Middle frontal gyrus (tissue), 1 donor: Measurements from ENCODE around the gene HYCC1.
"Not testable (repeated sequence)": the region's sequence is repeated elsewhere in the genome, so short reads cannot be mapped to it uniquely, and the experiment has no call there.

Experiments
- DNase-seq: peaks from one replicate; pipeline ENCODE4 v3.0.0-alpha.2; 2015; ENCODE audit warnings: low spot score; ENCODE audit errors: extremely low spot score

HYCC1 gene

DNA sequence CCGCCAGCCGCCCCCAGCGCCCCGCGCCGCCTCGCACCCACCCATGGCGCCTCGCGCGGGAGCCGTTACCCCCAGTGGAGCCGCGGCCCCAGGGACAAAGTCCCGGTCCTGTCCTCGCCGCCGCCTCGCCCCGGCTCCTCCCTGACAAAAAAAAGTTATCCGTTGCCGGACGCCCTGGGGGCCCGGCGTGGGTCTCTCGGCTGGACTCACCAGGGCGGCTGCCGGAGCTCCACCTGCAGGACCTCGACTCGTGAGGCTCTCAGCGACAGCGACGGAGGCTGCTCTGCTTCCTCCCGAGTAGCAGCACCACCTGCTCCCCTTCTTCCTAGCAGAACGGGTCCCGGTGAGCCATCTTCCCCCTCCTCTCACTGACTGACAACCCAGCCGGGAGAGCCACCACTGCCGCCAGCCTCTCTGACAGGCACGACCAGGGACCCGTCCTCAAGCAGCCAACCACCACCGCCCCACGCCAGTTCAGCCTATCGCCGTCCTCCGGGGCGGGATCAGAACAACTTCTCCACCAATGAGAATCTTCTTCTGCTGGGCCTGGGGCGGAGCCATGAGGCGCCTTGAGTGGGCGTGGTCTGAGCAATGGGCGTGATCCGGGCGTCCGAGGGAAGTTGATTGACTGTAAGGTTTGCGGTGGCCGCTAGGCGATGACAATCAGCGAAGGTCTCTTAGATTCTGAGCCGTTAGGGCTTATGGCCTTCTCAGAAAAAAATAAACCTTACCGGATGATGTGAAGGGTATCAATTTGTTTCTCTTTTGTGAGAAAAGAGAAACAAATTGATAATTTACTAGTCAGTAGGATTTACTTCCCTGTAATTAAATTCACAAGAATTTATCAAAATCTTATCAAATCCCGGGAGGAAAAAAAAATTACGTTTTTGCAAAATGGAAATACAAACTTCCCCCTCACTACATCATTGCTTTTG is at the start of gene HYCC1:
Gene HYCC1 (minus strand): TSS at position 416 of the 935 bp plus-strand sequence. CDS start 23,019 bp downstream, outside the sequence.
- DNase-seq: peak; percentile 99

DNA sequence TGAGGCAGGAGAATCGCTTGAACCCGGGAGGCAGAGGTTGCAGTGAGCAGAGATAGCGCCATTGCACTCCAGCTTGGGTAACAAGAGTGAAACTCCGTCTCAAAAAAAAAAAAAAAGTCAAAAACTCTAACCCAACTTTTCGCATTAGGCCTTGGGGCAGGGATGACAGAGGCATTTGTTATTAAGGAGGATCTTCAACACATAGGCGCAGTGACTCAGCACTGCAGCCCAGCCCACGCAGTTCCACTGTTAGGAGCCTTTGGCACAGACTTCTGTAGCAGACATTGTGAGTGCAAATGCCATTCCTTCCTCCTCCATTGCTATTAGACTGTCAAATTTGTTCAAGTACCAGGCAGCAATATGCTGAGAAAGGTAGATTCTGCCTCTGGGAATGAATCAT is 48.5 kb upstream of the HYCC1 start:
- no peak for DNase-seq

DNA sequence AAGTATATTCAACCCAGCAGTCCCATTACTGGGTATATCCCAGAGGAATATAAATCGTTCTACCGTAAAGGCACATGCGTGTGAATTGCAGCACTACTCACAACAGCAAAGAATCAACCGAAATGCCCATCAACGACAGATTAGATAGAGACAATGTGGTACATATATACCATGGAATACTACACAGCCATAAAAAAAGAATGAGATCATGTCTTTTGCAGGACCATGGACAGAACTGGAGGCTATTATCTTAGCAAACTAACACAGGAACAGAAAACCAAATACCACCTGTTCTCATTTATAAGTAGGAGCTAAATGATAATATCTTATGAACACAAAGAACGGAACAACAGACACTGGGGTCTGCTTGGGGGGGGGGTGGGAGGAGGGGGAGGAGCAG is 47.4 kb upstream of the HYCC1 start:
- DNase-seq: no peak

DNA sequence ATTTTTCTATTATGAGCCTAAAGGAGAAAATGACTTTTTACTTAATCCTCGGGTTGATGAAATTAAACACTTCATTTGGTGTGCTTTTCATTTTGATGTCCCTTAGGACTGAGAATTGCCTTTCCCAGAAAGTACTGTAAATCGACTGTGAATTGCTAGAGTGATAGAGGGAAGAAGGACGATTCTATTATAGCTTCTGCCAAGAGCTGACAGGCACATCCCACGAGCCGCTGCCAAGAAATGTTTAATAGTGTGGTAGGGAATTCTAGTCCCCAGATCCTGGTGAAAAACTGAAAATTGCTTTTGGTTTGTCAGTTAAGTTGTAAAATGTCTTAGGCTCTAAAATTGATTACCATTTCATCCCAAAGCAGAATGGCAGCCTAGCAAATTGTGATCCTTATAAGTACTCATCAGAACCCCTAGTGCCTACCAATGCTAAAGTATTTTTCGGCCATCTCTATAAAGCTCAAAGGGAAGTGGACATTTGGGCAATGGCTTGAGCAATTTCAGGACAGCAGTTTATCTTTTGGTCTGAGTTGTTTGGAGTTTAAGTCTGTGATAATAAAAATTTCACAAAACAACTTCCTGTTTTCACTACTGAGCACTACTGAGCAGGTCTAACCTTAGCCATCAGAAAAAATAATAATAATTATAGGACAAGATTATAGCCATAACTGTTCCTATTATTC is 44.6 kb upstream of the HYCC1 start:
- DNase-seq: no peak

DNA sequence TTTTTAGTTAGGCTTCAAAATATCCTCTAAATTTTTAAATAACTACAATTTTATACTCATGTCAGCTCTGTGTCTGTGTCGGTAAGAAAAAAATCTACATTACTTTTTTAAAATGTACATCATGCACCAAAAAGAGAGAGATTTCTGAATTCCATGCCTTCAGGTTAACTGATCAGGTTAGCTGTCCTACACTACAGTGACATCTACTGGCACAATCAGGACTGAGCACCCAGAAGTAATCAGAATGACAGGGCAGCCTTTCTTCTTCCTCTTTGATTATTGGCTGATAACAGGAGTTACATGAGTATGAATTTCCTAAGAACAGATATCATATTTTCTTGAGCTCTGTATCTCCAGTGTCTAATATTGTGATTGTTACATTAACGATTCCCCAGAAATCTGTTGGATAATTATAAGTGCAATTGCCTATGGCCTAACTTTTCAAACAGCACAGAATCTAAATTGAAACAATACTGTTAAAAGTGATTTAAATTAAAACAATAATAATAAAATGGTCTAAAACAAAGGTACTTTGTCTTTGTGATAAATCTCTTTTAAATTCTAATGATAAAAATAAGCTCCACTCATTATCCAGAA is 41.8 kb upstream of the HYCC1 start:
- DNase-seq: no peak

DNA sequence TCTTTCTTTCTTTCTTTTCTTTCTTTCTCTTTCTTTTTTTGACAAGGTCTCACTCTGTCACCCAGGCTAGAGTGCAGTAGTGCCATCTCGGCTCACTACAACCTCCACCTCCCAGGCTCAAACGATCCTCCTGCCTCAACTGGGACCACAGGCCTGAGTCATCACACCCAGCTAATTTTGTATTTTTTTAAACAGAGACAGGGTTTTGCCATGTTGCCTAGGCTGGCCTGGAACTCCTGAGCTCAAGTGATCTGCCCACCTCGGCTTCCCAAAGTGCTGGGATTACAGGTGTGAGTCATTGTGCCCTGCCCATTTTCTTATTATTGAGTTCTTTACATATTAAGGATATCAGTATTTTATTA is 37.2 kb upstream of the HYCC1 start:
- DNase-seq: not testable (repeated sequence)

DNA sequence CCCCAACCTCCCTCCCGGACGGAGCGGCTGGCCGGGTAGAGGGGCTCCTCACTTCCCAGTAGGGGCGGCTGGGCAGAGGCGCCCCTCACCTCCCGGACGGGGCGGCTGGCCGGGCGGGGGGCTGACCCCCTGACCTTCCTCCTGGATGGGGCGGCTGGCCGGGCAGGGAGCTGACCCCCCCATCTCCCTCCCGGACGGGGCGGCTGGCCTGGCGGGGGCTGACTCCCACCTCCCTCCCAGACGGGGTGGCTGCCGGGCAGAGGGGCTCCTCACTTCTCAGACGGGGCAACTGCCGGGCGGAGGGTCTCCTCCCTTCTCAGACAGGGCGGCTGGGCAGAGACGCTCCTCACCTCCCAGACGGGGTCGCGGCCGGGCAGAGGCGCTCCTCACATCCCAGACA is 32.4 kb upstream of the HYCC1 start:
- DNase-seq: not testable (repeated sequence)

DNA sequence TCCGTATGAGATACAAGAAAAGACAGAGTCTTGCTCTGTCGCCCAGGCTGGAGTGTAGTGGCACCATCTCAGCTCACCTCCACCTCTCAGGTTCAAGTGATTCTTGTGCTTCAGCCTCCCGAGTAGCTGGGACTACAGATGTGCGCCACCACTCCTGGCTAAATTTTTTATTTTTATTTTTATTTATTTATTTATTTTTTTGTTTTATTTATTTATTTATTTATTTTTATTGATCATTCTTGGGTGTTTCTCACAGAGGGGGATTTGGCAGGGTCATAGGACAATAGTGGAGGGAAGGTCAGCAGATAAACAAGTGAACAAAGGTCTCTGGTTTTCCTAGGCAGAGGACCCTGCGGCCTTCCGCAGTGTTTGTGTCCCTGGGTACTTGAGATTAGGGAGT is 31.2 kb upstream of the HYCC1 start:
- DNase-seq: not testable (repeated sequence)

DNA sequence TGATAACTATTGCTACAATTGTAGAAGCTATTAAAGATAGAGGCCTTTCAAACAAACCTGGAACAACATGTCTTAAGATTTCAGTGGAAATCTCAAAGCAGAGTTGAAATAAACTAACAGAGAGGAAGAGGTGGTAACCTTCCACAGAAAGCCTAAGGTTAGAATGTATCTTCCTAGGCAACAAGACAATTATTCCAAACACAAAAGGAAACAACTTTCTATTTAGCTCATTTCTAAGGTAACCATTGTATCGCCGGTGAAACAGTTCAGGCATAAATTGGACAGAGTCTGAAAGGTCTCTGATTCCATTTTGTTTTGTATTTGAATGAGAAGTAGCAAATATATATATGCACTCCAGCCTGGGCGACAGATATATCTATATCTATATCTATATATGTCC is 30.7 kb upstream of the HYCC1 start:
- no peak for DNase-seq

DNA sequence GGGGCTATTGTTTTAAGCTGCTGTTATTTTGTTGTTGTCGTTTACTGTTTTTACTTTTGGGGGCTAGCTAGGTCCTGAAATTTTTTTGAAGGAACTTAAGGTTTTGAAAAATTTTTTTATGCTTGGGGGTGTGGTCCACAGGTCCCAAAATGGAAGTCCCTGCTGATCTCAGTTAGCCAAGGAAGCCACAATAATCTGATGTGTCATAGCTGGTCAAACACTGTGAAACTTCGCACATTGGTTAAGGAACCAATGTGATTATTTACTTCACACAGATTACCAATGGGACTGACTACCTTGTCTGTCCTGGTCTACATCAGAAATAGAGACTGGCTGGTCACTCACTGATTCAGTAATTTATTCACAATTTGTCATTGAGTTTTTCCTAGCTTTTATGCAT is 29.5 kb upstream of the HYCC1 start:
- DNase-seq: no peak

DNA sequence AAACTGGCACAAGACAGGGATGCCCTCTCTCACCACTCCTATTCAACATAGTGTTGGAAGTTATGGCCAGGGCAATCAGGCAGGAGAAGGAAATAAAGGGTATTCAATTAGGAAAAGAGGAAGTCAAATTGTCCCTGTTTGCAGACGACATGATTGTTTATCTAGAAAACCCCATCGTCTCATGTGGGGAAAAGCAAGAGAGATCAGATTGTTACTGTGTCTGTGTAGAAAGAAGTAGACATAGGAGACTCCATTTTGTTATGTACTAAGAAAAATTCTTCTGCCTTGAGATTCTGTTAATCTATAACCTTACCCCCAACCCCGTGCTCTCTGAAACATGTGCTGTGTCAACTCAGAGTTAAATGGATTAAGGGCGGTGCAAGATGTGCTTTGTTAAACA is 25.7 kb upstream of the HYCC1 start:
- DNase-seq: not testable (repeated sequence)

DNA sequence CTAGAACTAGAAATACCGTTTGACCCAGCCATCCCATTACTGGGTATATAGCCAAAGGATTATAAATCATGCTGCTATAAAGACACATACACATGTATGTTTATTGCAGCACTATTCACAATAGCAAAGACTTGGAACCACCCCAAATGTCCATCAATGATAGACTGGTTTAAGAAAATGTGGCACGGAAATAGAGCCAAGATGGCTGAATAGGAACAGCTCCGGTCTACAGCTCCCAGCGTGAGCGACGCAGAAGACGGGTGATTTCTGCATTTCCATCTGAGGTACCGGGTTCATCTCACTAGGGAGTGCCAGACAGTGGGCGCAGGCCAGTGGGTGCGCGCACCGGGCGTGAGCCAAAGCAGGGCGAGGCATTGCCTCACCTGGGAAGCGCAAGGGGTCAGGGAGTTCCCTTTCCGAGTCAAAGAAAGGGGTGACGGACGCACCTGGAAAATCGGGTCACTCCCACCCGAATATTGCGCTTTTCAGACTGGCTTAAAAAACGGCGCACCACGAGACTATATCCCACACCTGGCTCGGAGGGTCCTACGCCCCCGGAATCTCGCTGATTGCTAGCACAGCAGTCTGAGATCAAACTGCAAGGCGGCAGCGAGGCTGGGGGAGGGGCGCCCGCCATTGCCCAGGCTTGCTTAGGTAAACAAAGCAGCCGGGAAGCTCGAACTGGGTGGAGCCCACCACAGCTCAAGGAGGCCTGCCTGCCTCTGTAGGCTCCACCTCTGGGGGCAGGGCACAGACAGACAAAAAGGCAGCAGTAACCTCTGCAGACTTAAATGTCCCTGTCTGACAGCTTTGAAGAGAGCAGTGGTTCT is 21.8 kb upstream of the HYCC1 start:
- not testable (repeated sequence) for DNase-seq

DNA sequence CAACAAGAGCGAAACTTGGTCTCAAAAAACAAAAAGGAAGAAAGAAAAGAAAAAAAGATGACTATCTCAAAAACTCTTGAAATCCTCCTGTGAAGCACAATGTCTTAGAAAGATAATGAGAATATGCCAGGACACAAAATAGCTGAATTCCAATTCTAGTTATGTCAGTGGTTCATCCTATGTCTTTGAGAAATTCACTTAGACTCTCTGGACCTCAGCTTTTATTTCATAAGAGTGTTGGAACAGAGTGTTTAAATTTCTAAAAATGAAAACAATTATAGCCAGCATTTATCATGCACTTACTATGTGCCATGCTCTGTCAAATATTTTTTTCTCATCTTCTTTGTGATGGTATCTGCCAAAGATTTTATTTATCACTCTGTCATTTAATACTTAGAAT is 13.3 kb upstream of the HYCC1 start:
- no peak for DNase-seq

DNA sequence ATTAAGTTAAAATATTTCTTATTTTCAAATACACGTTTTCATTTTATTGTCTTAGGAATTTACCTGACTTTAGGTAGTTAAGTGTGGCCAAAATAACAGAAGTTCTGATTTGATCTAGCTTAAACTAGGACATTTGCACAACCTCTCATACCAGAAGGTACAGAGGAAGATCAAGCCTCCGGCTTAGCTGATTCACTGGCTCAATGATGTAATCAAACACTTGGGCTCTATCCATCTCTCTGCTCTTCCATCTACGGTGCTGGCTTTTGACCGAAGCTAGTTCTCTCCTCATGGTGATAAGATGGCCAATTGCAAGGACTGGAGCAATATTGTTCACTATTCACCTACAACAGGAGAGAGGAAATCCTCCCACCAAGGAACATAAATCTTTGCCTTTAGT is 12.2 kb upstream of the HYCC1 start:
- DNase-seq: no peak

DNA sequence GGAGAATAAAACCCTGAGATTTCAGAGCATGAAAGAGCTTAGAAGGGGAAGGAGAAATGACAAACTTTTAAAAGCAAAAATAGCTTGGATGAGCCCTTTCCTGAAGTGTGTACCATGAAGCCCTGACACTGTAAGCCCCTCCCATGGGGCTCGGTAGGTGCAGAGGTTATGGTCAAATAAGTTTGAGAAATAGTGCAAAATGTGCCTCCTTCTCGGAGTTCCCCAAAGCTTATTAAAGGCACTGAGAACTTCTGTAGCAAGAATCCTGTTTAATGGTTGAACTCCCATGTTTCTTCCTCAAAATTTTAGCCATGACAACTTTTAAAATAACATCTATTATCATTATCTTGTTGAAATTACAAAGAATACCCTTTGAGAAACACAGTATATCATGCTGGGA is 10.5 kb upstream of the HYCC1 start:
- no peak for DNase-seq

DNA sequence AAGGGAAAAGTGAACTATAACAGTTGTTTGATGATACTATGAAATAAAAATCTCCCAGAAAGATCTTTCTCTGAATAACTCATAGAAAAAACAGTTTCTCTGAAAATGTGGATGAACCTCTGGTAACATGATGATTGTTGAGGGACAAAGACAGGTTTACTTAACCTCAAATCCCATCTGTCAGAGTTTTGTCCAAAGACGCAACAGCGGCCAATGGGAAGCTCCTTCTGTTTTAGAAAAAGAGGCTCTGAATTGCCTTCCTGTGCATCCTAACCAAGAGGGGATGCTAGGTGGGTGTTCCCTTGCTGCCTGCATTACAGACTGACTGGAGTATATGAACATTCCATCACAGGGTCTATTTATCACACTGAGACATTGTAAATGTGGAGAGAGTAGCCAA is 8.9 kb upstream of the HYCC1 start:
- no peak for DNase-seq

DNA sequence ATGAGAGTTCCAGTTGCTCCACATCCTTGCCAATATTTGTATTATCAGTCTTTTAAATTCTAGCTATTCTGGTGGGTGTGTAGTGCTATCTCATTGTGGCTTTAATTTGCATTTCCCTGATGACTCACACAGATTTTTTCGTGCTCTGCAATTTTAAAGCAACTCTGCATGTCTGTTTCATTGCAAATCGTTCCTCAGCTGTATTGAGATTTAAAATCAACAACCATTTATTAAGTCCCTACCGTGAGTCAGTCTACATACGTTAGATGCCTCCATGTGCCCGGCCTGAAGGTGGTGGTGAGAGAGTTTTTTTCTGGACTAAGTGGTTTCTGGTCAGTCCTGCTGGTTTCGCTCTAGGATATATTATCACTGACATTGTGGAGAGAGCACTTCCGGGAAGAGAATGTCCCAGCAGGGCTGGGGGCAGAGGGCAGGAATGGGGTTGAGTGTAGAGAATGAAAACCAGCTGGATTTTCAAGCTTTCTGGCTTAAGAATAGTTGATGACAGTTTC is 8.4 kb upstream of the HYCC1 start:
- DNase-seq: no peak

DNA sequence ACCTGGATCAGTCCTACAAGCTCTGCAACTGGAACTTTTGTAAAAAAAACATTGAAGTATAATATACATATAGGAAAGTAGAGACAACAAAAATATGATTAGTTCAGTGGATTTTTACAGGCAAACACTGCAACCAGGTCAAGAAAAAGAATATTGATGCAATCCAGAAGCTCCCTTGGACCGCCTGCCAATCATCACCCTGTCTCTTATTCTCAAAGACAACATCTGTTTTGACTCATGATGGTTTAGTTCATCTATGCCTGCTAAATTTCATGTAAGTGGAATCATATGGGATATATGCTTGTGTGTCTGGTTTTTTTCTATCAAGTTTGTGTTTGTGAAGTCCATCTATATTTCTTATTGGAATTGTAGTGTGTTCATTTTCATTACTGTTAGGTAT is 7.7 kb upstream of the HYCC1 start:
- DNase-seq: no peak

DNA sequence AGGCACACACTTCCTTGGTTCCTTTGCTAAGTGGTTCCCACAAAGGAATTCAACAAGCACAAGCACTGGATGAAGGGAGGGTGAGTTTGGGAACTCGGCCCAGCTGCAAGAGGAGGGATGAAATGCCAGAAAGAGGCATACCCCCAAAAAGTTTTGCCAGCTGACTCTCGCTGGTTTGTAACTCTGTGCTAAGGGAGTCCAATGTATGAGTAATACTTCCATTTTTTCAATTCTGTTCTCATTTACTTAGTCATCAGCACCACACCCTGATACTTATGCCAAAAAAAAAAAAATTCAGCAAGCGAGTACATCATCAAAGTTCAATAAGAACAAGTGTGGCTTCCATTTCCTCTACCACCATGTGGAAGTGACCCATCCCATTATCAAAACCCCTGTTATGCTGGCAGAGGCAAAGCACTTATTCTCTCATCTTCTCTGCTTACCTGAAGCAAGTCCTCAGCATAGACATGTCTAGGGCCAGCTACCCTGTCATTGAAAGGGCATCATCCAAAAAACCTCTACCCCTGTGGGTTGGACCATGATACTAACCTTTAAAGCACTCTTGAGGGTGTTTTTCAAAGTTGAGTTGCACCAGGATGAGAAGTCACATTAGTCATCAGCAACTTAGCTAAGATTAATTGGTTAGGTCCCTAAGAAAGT is 6.9 kb upstream of the HYCC1 start:
- no peak for DNase-seq

DNA sequence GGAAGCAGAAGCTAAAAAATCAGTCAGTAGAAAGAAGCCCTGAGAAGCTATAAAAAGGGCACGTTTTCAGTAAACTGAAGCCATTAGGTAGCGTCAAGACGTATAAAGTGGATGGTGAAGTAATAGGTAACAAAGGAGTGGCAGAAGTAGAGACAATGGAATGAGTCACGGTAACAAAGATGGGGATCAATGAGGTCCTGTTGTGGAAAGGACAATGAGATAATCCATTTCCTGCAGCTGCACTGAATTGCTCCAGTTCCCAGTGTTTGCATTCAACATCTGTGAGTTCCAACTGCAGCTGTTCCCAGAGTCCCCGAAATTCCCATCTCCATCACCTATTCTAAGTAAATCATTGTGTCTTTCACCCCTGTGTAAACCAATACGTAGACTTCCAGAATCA is 4.8 kb upstream of the HYCC1 start:
- DNase-seq: no peak

DNA sequence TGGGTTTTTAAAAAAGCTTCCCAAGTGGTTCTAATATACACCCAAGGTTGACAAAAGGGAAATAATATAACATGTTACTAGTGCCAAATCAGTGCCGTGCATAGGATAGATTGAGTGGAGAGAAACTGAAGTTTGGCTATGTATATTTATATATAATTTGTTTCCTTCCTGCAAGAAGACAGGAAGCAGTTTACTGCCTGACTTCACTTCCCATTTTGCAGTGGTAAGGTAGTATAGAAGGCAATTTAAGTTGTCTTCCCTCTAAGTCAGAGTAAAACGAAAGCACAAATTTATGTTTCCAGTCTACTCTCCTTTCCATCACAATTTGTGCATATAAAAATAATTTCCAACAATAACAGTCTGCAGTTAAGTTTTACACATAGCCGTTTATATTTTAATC is 3.4 kb upstream of the HYCC1 start:
- DNase-seq: no peak
